Bone marrow (tissue), 2 donors: Measurements from ENCODE around the gene LENG1.
"Not testable (repeated sequence)": the region's sequence is repeated elsewhere in the genome, so short reads cannot be mapped to it uniquely, and the experiment has no call there.

Source experiments
- DNase-seq, 2 donors: peaks; one replicate each; lab custom pipeline; 2025; lab: John Stamatoyannopoulos, UW

LENG1 gene

GRCh38 chr19:54159352-54160181, at the start of gene LENG1:
Gene LENG1 (minus strand): TSS chr19:54159721. CDS start chr19:54159695, 26 bp downstream.
- peak; percentile 89 to 100 for DNase-seq

GRCh38 chr19:54208784-54209057, 49.2 kb upstream of the LENG1 start:
- DNase-seq = no peak

- peak; percentile 64 to 97 for DNase-seq
These were observed 48.7 kb upstream of the LENG1 start for GRCh38 chr19:54207983-54208783.

GRCh38 chr19:54207676-54207982, 48.1 kb upstream of the LENG1 start:
- DNase-seq = no peak

- DNase-seq = not testable (repeated sequence)
These were observed 47.7 kb upstream of the LENG1 start for GRCh38 chr19:54207193-54207592.

GRCh38 chr19:54206831-54207177, 47.3 kb upstream of the LENG1 start:
- DNase-seq = no peak

- no peak for DNase-seq
These were observed 46.7 kb upstream of the LENG1 start for GRCh38 chr19:54206030-54206830.

GRCh38 chr19:54204767-54205468, 45.4 kb upstream of the LENG1 start:
- DNase-seq = no peak

- no peak for DNase-seq
These were observed 43.7 kb upstream of the LENG1 start for GRCh38 chr19:54203151-54203611.

GRCh38 chr19:54201980-54202379, 42.5 kb upstream of the LENG1 start:
- DNase-seq = no peak

GRCh38 chr19:54201172-54201701, 41.7 kb upstream of the LENG1 start:
- no peak for DNase-seq

GRCh38 chr19:54199401-54199800, 39.9 kb upstream of the LENG1 start:
- no peak for DNase-seq

GRCh38 chr19:54197121-54197520, 37.6 kb upstream of the LENG1 start:
- no peak for DNase-seq

- no peak for DNase-seq
These were observed 37.0 kb upstream of the LENG1 start for GRCh38 chr19:54196536-54196935.

GRCh38 chr19:54194463-54194862, 34.9 kb upstream of the LENG1 start:
- not testable (repeated sequence) for DNase-seq

- DNase-seq = no peak
These were observed 33.5 kb upstream of the LENG1 start for GRCh38 chr19:54193011-54193410.

GRCh38 chr19:54191811-54192453, 32.4 kb upstream of the LENG1 start:
- DNase-seq = no peak

- peak in 1 of 2 donors; percentile 89 for DNase-seq
These were observed 31.7 kb upstream of the LENG1 start, which contains the start of gene TSEN34 for GRCh38 chr19:54191011-54191810. Gene TSEN34 (plus strand): TSS chr19:54191308. CDS start chr19:54191365, 57 bp downstream.

- peak; percentile 99 to 100 for DNase-seq
These were observed 31.0 kb upstream of the LENG1 start for GRCh38 chr19:54190503-54191010.
